Upper lobe of left lung (tissue), 4 donors: ENCODE measurements around the gene CCDC38.

Experiments used
- CTCF ChIP-seq, 6 experiments: fragments of 450-650 bp in 4 of 6; fragments of 200-600 bp in 2 of 6; sonication (generic) in 2 of 6; IDR thresholded peaks; one replicate each; pipeline ENCODE4 v1.5.1; 2016 to 2019; ENCODE audit warnings: antibody characterized with exemption in 6 of 6
- EP300 ChIP-seq, 4 donors: sonication (generic); formaldehyde crosslinking; IDR thresholded peaks; one replicate each; pipeline ENCODE4 v1.5.1; 2017; ENCODE audit warnings: antibody characterized with exemption in 4 of 4, control low read depth in 2 of 4
- POLR2AphosphoS5 ChIP-seq, 2 donors: sonication (generic); formaldehyde crosslinking; IDR thresholded peaks; one replicate each; pipeline ENCODE4 v1.5.1; 2017; ENCODE audit warnings: antibody characterized with exemption in 2 of 2

DNA sequence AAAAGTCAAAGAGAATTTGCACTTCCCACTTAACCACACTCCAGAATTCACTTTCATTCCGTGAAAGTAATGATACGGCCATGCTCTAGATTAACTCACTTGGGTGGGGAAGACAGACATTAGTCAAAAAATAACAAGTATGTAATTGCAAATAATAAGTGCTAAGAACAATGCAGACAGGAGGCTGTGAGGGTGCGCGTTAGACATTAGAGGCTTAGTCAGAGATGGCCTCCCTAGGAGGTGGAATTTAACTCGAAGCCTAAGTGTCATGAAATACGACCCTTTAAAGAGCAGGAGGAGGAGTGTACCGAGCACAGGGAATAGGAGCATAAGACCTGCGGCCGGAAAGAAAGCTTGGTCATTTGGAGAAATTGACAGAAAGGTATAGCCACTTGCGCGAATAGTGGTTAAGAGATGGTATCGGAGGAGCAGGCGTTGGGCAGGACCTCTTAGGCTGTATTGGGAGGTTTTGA is 83.0 kb downstream of the CCDC38 start:
- TF ChIP-seq CTCF (IDR thresholded peaks at IDR 0.05) (no peak), POLR2AphosphoS5 (IDR thresholded peaks at IDR 0.05) (no peak), EP300 (IDR thresholded peaks at IDR 0.05) (no peak)
